Activated T-helper 2 cell treated with anti-CD3 and anti-CD28 coated beads, Interferon-gamma antibody, Interleukin-2, Interleukin-4, amounts not matched to agents 10 μg/mL and 5 μg/mL and 100 μg/mL, durations not matched to agents 14 hours and 24 hours and 36 hours (primary cell): ENCODE data around the gene TXNDC11. TPM values are rescaled to one million over a fixed set of nuclear protein-coding genes. Genes with fewer than 3 reads are reported as not detected.
A peak's percentile ranks its signal among the peaks of the same experiment; 100 is the strongest.

ENCODE experiments used
- DNase-seq: peaks from one replicate; pipeline ENCODE4 v3.0.0; 2021; ENCODE audit warnings: low spot score
- H3K27ac Mint-ChIP-seq: one replicate; pipeline ENCODE4 v1.8.0; 2021; ENCODE audit warnings: mixed read lengths
- H3K27me3 Mint-ChIP-seq: one replicate; pipeline ENCODE4 v1.8.0; 2021; ENCODE audit warnings: low read depth, mixed read lengths
- H3K36me3 Mint-ChIP-seq: one replicate; pipeline ENCODE4 v1.8.0; 2021; ENCODE audit warnings: low read depth, mixed read lengths
- H3K4me1 Mint-ChIP-seq: one replicate; pipeline ENCODE4 v1.8.0; 2021; ENCODE audit warnings: low read depth, mixed read lengths
- H3K4me3 Mint-ChIP-seq: one replicate; pipeline ENCODE4 v1.8.0; 2021; ENCODE audit warnings: low read depth, mild to moderate bottlenecking, moderate library complexity, mixed read lengths
- H3K9me3 Mint-ChIP-seq: one replicate; pipeline ENCODE4 v1.8.0; 2021; ENCODE audit warnings: mixed read lengths
- intact Hi-C: fragments of 100-400 bp; cut with micrococcal nuclease; formaldehyde crosslinking; loops from one replicate; pipeline ENCODE4 v1.15.1; 2023
- total RNA-seq: library from RNA; stranded (reverse); gene quantifications from 2 replicates; pipeline ENCODE4 v1.2.3, GENCODE V29; 2022

Gene TXNDC11
- total RNA-seq, 1 donor from 2014 or later: 53.0 TPM

DNA sequence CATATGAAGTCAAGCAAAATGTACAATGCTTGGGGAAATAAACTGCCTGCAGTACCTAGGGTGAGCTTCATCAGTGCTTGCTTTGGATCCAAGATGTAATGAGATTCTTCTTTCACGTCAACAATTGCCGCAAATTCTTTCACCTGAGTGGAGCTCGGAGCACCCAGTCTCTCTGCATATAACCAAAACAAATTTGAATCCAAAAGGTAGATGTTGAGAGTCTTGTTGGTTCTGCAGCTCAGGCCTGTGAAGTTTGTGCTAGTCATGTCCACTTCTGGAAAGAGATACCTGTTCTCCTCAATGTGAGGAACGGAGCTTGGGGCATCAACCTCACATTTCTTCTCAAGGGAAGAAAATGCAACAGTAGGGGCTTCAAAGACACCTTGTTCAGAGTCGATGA is 51.4 kb downstream of the TXNDC11 start:
- Mint-ChIP-seq H3K9me3 (no peaks in the 10 kb centered on the region), H3K36me3 (peaks cover 75% of the 10 kb centered on the region), H3K4me3 (no peak overlapping the region), H3K27ac (no peak overlapping the region), H3K27me3 (no peaks in the 10 kb centered on the region), H3K4me1 (peaks cover 20% of the 10 kb centered on the region)
- no peak for DNase-seq
- intact Hi-C loops: no loop called here

DNA sequence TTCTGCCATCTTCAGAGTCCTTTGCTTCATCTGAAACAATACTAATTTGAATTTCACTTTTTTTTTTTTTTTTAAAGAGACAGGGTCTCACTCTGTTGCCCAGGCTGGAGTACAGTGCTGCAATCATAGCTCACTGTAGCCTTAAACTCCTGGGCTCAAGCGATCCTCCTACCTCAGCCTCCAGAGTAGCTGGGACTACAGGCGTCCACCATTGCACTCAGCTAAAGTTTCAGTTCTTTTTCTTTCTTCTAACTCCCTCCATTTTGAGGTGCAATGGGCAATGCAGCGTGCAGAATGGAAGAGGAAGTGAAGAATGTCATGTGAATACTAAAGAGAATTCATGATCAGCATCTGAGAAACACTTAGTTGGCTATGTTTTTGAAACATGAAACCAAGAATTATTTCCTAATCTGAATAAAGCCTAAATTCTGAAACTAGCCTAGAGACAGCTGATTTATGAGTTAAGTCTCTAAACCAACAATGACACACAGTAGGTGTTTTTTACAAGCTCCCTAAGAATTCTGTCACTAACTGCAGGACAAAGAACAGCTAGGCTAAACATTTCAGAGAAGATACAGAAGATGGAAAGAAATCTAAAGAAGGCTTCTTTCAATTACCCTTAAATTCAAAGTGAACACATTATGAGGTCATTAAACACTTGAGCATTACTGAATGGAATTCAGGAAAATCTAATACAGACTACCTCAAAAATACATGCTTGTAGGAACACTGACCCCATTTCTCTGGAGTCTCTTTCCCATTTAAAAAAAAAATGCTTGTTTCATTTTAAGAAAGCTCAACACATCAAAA is 53.4 kb downstream of the TXNDC11 start:
- Mint-ChIP-seq H3K4me3 (no peak overlapping the region), H3K9me3 (no peaks in the 10 kb centered on the region), H3K27ac (peak overlapping the region; percentile 39), H3K4me1 (peaks cover 17% of the 10 kb centered on the region), H3K27me3 (no peaks in the 10 kb centered on the region), H3K36me3 (peaks cover 74% of the 10 kb centered on the region)
- DNase-seq: no peak
- intact Hi-C loops: no loop called here

- intact Hi-C loops: no loop called here
- Mint-ChIP-seq H3K27ac (no peak overlapping the region), H3K4me1 (peaks cover 17% of the 10 kb centered on the region), H3K27me3 (no peaks in the 10 kb centered on the region), H3K36me3 (peaks cover 81% of the 10 kb centered on the region), H3K9me3 (no peaks in the 10 kb centered on the region), H3K4me3 (no peak overlapping the region)
- DNase-seq: no peak
Measured at GRCh38 chr16:11688520-11688886, 54.2 kb downstream of the TXNDC11 start.

DNA sequence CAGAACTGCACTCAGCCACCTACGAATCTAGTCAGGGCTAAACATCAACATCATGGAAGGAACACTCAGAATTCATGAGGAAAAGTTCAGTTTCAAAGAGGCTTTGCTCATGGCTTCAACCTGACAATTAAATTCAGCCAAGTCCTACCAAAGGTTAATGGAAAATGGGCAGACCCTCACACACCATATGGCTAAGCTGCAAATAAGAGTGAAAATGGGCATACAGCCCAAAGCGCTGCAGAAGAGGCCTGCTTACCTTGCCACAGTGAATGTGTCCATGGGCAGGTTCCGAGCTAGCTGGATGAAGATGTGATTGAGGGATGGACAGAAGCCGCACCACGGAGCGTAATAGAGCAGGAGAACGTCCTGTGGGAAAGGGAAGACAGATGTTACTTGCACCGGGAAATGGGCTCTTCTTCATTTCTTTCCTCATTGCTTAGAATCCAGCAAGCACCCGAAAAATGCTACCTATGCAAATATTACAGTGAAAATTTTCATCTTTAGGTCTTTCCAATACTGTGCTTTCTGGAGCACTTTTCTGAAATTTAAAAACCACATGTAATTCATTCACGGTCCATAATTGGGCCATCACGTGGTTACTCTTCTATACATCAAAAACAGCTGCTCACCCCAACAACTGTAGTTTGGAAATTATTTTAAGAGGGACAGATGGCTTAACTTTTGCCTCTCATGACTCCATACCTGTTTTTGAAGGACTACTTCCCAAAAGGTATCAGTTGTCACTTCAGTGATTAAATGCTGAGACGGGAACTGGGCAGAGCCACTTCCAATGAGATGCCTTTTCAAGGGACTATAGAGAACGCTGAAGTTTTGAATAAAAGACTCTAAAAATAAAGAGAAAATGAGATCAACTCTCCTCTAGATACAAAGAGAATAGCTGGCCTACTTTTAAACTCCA is 54.8 kb downstream of the TXNDC11 start:
- intact Hi-C loops: no loop called here
- no peaks in the 10 kb centered on the region for H3K27me3 Mint-ChIP-seq
- no peak overlapping the region for H3K4me3 Mint-ChIP-seq
- H3K36me3 Mint-ChIP-seq: peaks cover 85% of the 10 kb centered on the region
- no peak for DNase-seq
- peaks cover 21% of the 10 kb centered on the region for H3K4me1 Mint-ChIP-seq
- H3K9me3 Mint-ChIP-seq: no peaks in the 10 kb centered on the region
- H3K27ac Mint-ChIP-seq: no peak overlapping the region

DNA sequence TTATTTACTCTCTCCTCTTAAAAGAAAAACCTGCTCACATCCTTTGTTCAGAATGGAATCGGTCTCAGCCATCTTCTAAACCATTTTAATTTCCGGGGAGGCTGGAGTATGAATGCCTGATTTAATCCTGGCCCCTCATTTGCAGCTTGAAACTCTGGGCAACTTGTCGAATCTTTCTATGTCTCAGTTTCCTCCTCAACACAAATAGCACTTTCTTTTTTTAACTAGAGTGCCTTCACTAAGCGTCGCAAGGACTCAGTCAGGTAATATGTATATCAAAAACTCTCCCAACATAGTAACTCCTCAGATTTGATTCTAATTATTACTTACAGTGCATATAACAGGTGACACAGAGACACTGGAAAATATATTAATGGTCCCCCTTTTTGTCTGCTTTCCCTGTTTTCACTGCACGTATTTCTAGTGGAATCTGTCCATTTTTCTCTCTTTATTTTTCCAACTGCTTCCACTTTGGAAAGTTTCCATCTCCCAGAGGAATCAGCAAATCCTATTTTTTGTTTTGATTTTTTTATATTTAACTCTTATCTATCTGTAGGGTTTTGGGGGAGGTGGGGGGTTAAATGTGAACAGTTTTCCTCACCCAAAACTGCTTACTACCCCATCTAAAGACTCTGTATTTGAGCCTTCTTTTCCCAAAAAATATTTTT is 55.8 kb downstream of the TXNDC11 start:
- Mint-ChIP-seq H3K27me3 (no peaks in the 10 kb centered on the region), H3K9me3 (no peaks in the 10 kb centered on the region), H3K4me3 (no peak overlapping the region), H3K36me3 (peaks cover 79% of the 10 kb centered on the region), H3K4me1 (peaks cover 31% of the 10 kb centered on the region), H3K27ac (no peak overlapping the region)
- DNase-seq: no peak
- intact Hi-C loops: no loop called here

DNA sequence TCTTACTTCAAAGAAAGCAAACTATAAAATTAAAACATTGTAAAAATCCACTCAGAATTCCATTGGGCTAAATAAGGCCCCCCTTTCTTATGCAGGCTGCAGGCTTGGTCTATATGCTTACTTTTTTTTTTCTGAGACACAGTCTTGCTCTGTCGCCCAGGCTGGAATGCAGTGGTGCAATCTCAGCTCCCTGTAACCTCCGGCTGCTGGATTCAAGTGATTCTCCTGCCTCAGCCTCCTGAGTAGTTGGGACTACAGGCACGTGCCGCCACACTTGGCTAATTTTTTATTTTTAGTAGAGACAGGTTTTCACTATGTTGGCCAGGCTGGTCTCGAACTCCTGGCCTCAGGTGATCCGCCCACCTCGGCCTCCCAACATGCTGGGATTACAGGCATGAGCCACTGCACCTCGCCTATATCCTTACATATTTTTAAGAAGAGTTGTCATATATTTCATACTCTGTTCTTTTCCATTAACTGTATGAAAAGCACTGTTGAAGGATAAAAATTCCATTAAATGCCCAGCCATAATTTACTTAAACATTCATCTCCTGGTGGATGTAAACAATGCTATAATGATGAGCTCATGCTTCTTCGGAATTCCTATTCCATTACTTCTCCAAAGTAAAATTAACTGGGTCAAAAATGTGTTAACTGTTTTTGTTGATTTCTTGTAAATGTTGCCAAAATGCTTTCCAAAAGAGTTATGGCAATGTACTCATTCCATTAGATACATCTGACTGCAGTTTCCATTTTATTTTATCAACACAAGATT is 56.6 kb downstream of the TXNDC11 start:
- no peak for DNase-seq
- H3K4me1 Mint-ChIP-seq: peaks cover 39% of the 10 kb centered on the region
- no peak overlapping the region for H3K4me3 Mint-ChIP-seq
- intact Hi-C loops: no loop called here
- H3K36me3 Mint-ChIP-seq: peaks cover 79% of the 10 kb centered on the region
- H3K9me3 Mint-ChIP-seq: no peaks in the 10 kb centered on the region
- no peaks in the 10 kb centered on the region for H3K27me3 Mint-ChIP-seq
- H3K27ac Mint-ChIP-seq: no peak overlapping the region

GRCh38 chr16:11684231-11685025 is 58.2 kb downstream of the TXNDC11 start:
- no peaks in the 10 kb centered on the region for H3K27me3 Mint-ChIP-seq
- peaks cover 84% of the 10 kb centered on the region for H3K36me3 Mint-ChIP-seq
- no peak overlapping the region for H3K27ac Mint-ChIP-seq
- intact Hi-C loops: no loop called here
- no peaks in the 10 kb centered on the region for H3K9me3 Mint-ChIP-seq
- H3K4me3 Mint-ChIP-seq: no peak overlapping the region
- no peak for DNase-seq
- peaks cover 33% of the 10 kb centered on the region for H3K4me1 Mint-ChIP-seq

GRCh38 chr16:11683145-11683544 is 59.5 kb downstream of the TXNDC11 start:
- Mint-ChIP-seq H3K27me3 (no peaks in the 10 kb centered on the region), H3K9me3 (no peaks in the 10 kb centered on the region), H3K27ac (peak overlapping the region; percentile 6), H3K4me1 (peaks cover 34% of the 10 kb centered on the region), H3K36me3 (peaks cover 84% of the 10 kb centered on the region), H3K4me3 (no peak overlapping the region)
- DNase-seq: no peak
- intact Hi-C loops: no loop called here

DNA sequence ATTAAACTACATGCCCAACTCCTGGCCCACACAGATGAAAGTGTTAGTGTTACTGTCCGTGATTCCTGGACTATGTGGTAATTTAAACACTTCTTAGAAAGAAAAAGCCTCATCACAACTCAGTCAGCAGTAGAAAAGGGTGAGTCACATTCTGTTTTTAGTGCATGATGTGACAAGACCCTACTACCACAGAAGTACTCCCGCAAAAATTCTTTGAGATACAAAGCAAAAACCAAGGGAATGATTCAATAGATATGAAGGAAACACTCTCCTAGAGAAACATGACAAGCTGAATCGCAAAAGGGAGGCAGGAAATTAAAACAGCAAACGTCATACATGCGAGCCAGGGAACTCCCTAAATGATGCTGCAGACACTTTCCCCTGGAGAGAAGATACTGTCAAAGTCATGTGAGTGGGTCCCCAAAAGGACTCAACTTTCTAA is 60.0 kb downstream of the TXNDC11 start:
- Mint-ChIP-seq H3K36me3 (peaks cover 84% of the 10 kb centered on the region), H3K4me3 (no peak overlapping the region), H3K27ac (peak overlapping the region; percentile 85), H3K9me3 (no peaks in the 10 kb centered on the region), H3K4me1 (peaks cover 34% of the 10 kb centered on the region), H3K27me3 (no peaks in the 10 kb centered on the region)
- intact Hi-C loops: no loop called here
- no peak for DNase-seq

DNA sequence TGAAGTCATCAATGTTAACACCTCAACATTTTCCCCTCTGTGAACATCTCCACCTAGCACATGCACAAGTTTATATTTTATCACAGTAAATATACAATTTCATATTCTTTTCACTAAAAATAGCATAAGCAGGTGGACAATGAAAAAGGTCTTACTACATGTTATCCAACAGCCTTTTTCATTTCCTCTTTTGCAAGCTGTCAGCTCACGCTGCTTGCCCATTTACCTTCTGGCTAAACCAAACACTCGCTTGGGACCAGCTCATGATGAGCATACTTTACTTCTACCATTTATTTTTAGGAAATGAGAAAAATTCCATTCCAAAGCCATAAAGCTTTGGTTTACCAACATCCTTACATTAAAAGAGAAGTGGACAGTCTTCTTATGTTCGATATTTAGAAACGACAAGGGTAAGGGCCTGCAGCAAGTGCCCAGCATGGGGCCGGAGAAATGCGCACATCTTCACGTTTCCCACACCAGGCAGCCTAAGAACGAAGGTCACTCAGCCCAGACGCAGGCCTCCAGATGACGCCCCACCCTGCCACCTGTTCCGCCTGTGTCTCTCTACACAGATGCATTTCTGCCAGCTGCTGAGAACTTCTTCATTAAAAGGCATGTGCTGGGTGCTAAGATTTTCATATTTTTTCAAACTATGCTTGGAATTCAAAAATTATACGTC is 60.5 kb downstream of the TXNDC11 start:
- no peak for DNase-seq
- H3K27me3 Mint-ChIP-seq: no peaks in the 10 kb centered on the region
- H3K27ac Mint-ChIP-seq: peak overlapping the region; percentile 62
- H3K9me3 Mint-ChIP-seq: no peaks in the 10 kb centered on the region
- H3K4me3 Mint-ChIP-seq: no peak overlapping the region
- intact Hi-C loops: no loop called here
- H3K36me3 Mint-ChIP-seq: peaks cover 80% of the 10 kb centered on the region
- H3K4me1 Mint-ChIP-seq: peaks cover 34% of the 10 kb centered on the region

- intact Hi-C loops: no loop called here
- no peaks in the 10 kb centered on the region for H3K27me3 Mint-ChIP-seq
- H3K27ac Mint-ChIP-seq: peak overlapping the region; percentile 62
- DNase-seq: no peak
- H3K9me3 Mint-ChIP-seq: no peaks in the 10 kb centered on the region
- H3K4me3 Mint-ChIP-seq: peak overlapping the region; percentile 23
- H3K4me1 Mint-ChIP-seq: peaks cover 34% of the 10 kb centered on the region
- H3K36me3 Mint-ChIP-seq: peaks cover 75% of the 10 kb centered on the region
Measured at GRCh38 chr16:11681556-11681955, 61.1 kb downstream of the TXNDC11 start.
